Heart left ventricle (tissue), 16 donors: Measurements from ENCODE around the gene ACTG2. TPM values are rescaled to one million over a fixed set of nuclear protein-coding genes. Genes with fewer than 3 reads are reported as not detected.

Experiments used
- ATAC-seq, 4 donors: fragments of 200-7000 bp; cut with Tn5 transposase; one replicate each; pipeline ENCODE4 v1.9.1; 2020 to 2022; ENCODE audit warnings: moderate library complexity in 4 of 4, mild to moderate bottlenecking in 3 of 4, moderate number of reproducible peaks in 1 of 4
- DNase-seq, 5 donors: peaks; one replicate each; pipeline ENCODE4 v3.0.0-alpha.2; 2020
- H3K27ac ChIP-seq, 12 donors: fragments of 200-600 bp; sonication (generic) in 4 of 12; one replicate each; pipeline versions ENCODE4 v1.5.0 to v1.8.0; 2016 to 2022; ENCODE audit warnings: mild to moderate bottlenecking in 2 of 12
- H3K27me3 ChIP-seq, 9 donors: fragments of 200-600 bp; sonication (generic) in 2 of 9; one replicate each; pipeline versions ENCODE4 v1.5.1 to v1.8.0; 2016 to 2022; ENCODE audit warnings: mild to moderate bottlenecking in 3 of 9
- H3K36me3 ChIP-seq, 9 donors: fragments of 200-600 bp; sonication (generic) in 2 of 9; one replicate each; pipeline versions ENCODE4 v1.5.0 to v1.8.0; 2018 to 2022; ENCODE audit warnings: mild to moderate bottlenecking in 2 of 9
- H3K4me1 ChIP-seq, 12 donors: fragments of 200-600 bp; sonication (generic) in 4 of 12; one replicate each; pipeline versions ENCODE4 v1.5.0 to v1.8.0; 2016 to 2022; ENCODE audit warnings: mild to moderate bottlenecking in 3 of 12
- H3K4me3 ChIP-seq, 12 donors: fragments of 200-600 bp; sonication (generic) in 4 of 12; one replicate each; pipeline versions ENCODE4 v1.5.0 to v1.8.0; 2017 to 2022; ENCODE audit warnings: mild to moderate bottlenecking in 9 of 12, moderate library complexity in 4 of 12
- H3K9me3 ChIP-seq, 12 donors: fragments of 200-600 bp; sonication (generic) in 4 of 12; one replicate each; pipeline versions ENCODE4 v1.5.0 to v1.8.0; 2016 to 2022; ENCODE audit warnings: mild to moderate bottlenecking in 1 of 12
- CTCF ChIP-seq, 12 donors: fragments of 200-600 bp; sonication (generic) in 4 of 12; IDR thresholded peaks; one replicate each; pipeline versions ENCODE4 v1.5.0 to v1.8.0; 2018 to 2022; ENCODE audit warnings: antibody characterized with exemption in 12 of 12, mild to moderate bottlenecking in 5 of 12
- POLR2A ChIP-seq, 2 donors: fragments of 450-650 bp; IDR thresholded peaks; one replicate each; pipeline ENCODE4 v1.6.1; 2017; ENCODE audit warnings: antibody characterized with exemption in 2 of 2, mild to moderate bottlenecking in 2 of 2, moderate library complexity in 2 of 2
- WGBS, 4 donors: extraction: QIAGEN DNeasy Blood & Tissue Kit in 2 of 4; methylation state at CpG; one replicate each; pipeline versions ENCODE4 v1.1.5 to v1.1.7; 2013 to 2018; 5-methylcytosine and 5-hydroxymethylcytosine counted together
- intact Hi-C, 10 donors: fragments of 100-400 bp; cut with DNase I; formaldehyde crosslinking; loops; one replicate each; pipeline versions ENCODE4 v1.11.1 to v1.14.2; 2022
- long read RNA-seq, 3 donors: library from polyadenylated mRNA; unstranded; transcript quantifications; one replicate each; pipeline ENCODE4 v2.0.0, GENCODE V29; 2020 to 2021
- polyA plus RNA-seq, 2 donors: library from polyadenylated mRNA; stranded (reverse); fragments of 200-250 nt; gene quantifications; one replicate each; pipeline ENCODE4 v1.2.3, GENCODE V29; 2013
- total RNA-seq, 9 donors: library from RNA; depleted of rRNA in 2 of 9; stranded (reverse); fragments of >200 nt in 2 of 9; fragmentation: NEBNext Ultra II Directional in 3 of 9; extraction: Animal tissue kit (Norgen Biotek cat#: 25700) in 3 of 9; gene quantifications; one replicate each; pipeline versions ENCODE4 v1.1.0 to v1.2.4, GENCODE V29; 2016 to 2023
- donor health status: ischemic (EF 13 %, LVEDD 7.1; RV severe dilation, severe dysfunction).
- donor health status: healthy with polysubstance abuse.
- donor health status: DM: no; HTN: yes; CAD: no.
- donor health status: DM: no; HTN: no; CAD: no.
- donor health status: ischemic (EF 25% LVEDD 6.9; RV normal size, moderate dysfunction).
- donor health status: ischemic (EF 25% LVEDD 5.7; RV mildly dilated, moderate dysfunction).
- donor health status: healthy.
- donor health status: DM: yes; HTN: yes; CAD: no.
- donor health status: ischemic (EF 35%, LVEDD 5.7; RV mildly dilated, moderate dysfunction).
- donor health status: nonischemic (EF 11% LVEDD 7.7; RV severe dilation, severe dysfunction).
- donor health status: DM: yes; HTN: yes; CAD: no.
- donor health status: PGD.
- donor health status: ischemic (EF 29% LVEDD 5.4; RV normal size, mild dysfunction).
- donor health status: nonischemic (EF 23%, LVEDD 6.1; RV moderate dilation, normal function).

The ACTG2 gene
- total RNA-seq (10 to 100 TPM in 1 of 9 donors, 1 to 10 TPM in 8; 1.3 to 10.5 (median 3.1) TPM), polyA plus RNA-seq (1 to 10 TPM; 4.2 to 4.4 TPM)
- long read RNA-seq, donor 1, partial matches to known transcripts, result 1 of 4 reads
- long read RNA-seq, donor 1, other reads (novel, unspliced or antisense), result 1 of 4 reads
- long read RNA-seq, donor 2, transcript ACTG2-201 (9 exons, 1,530 nt), result major isoform, 12 of 16 reads
- long read RNA-seq, donor 2, partial matches to known transcripts, result 1 of 16 reads
- long read RNA-seq, donor 2, other reads (novel, unspliced or antisense), result 2 of 16 reads
- long read RNA-seq, donor 3, result 0 reads

- H3K9me3 ChIP-seq, result no peaks in the 10 kb centered on the region
- H3K4me3 ChIP-seq, result peak within 1 kb of the TSS in 2 of 12 donors; percentile 12 to 18
- ATAC-seq (no peak), DNase-seq (no peak)
- H3K36me3 ChIP-seq, result no peaks in the 10 kb centered on the region
- 80 to 83% (median 81%) methylated on average over 13 to 15 of the region's 15 CpGs for WGBS, 4 donors
- H3K27me3 ChIP-seq, result peaks cover 0 to 6% (median 0%) of the 10 kb centered on the region in 9 donors
- H3K4me1 ChIP-seq, result peaks cover 0 to 12% (median 0%) of the 10 kb centered on the region in 12 donors
- intact Hi-C loops, result no loop called here
- peak within 1 kb of the TSS in 1 of 12 donors; percentile 91 for H3K27ac ChIP-seq
- TF ChIP-seq POLR2A (IDR thresholded peaks at IDR 0.05) (no peak), CTCF (IDR thresholded peaks at IDR 0.05) (no peak)
Measured at GRCh38 chr2:73892631-73893329, at the start of gene ACTG2. Gene ACTG2 (plus strand): TSS chr2:73893008. CDS start chr2:73901312, 8,304 bp downstream.

- Histone ChIP-seq H3K36me3 (peaks cover 0 to 90% (median 62%) of the 10 kb centered on the region in 9 donors), H3K27ac (peak overlapping the region in 1 of 12 donors; percentile 64), H3K4me1 (peaks cover 0 to 5% (median 0%) of the 10 kb centered on the region in 12 donors), H3K9me3 (no peaks in the 10 kb centered on the region), H3K4me3 (no peak overlapping the region), H3K27me3 (no peaks in the 10 kb centered on the region)
- 48 to 60% (median 53%) methylated on average over 2 of the region's 2 CpGs for WGBS, 4 donors
- TF ChIP-seq POLR2A (IDR thresholded peaks at IDR 0.05) (no peak), CTCF (IDR thresholded peaks at IDR 0.05) (no peak)
- DNase-seq (no peak), ATAC-seq (no peak)
- intact Hi-C loops, result no loop called here
Measured at GRCh38 chr2:73844087-73844486, 48.7 kb upstream of the ACTG2 start.

GRCh38 chr2:73850009-73850408 lies 42.8 kb upstream of the ACTG2 start:
- Histone ChIP-seq H3K27ac (peak overlapping the region in 1 of 12 donors; percentile 61), H3K27me3 (no peaks in the 10 kb centered on the region), H3K4me1 (no peaks in the 10 kb centered on the region), H3K4me3 (no peak overlapping the region), H3K36me3 (peaks cover 0 to 99% (median 97%) of the 10 kb centered on the region in 9 donors), H3K9me3 (no peaks in the 10 kb centered on the region)
- TF ChIP-seq POLR2A (IDR thresholded peaks at IDR 0.05), result no peak
- TF ChIP-seq CTCF (IDR thresholded peaks at IDR 0.05), result no peak
- DNase-seq, result no peak
- no peak for ATAC-seq
- intact Hi-C loops, result no loop called here
- 90 to 97% (median 94%) methylated on average over 2 of the region's 2 CpGs for WGBS, 4 donors

GRCh38 chr2:73851274-73851673 lies 41.5 kb upstream of the ACTG2 start:
- DNase-seq (no peak), ATAC-seq (no peak)
- 83 to 90% (median 85%) methylated on average over 3 of the region's 3 CpGs for WGBS, 4 donors
- Histone ChIP-seq H3K4me3 (no peak overlapping the region), H3K9me3 (no peaks in the 10 kb centered on the region), H3K4me1 (no peaks in the 10 kb centered on the region), H3K27me3 (no peaks in the 10 kb centered on the region), H3K36me3 (peaks cover 2 to 99% (median 97%) of the 10 kb centered on the region in 9 donors), H3K27ac (peak overlapping the region in 1 of 12 donors; percentile 21)
- TF ChIP-seq POLR2A (IDR thresholded peaks at IDR 0.05) (no peak), CTCF (IDR thresholded peaks at IDR 0.05) (peak in 1 of 12 donors; percentile 8)
- intact Hi-C loops, result no loop called here
